NCI-H446 (cell line): ENCODE results near the gene AIFM3.
"Not testable (repeated sequence)": the region's sequence is repeated elsewhere in the genome, so short reads cannot be mapped to it uniquely, and the experiment has no call there.

ENCODE experiments used
- DNase-seq, 2 experiments: peaks; one replicate each; lab custom pipeline; 2025; lab: John Stamatoyannopoulos, UW

The AIFM3 gene

DNA sequence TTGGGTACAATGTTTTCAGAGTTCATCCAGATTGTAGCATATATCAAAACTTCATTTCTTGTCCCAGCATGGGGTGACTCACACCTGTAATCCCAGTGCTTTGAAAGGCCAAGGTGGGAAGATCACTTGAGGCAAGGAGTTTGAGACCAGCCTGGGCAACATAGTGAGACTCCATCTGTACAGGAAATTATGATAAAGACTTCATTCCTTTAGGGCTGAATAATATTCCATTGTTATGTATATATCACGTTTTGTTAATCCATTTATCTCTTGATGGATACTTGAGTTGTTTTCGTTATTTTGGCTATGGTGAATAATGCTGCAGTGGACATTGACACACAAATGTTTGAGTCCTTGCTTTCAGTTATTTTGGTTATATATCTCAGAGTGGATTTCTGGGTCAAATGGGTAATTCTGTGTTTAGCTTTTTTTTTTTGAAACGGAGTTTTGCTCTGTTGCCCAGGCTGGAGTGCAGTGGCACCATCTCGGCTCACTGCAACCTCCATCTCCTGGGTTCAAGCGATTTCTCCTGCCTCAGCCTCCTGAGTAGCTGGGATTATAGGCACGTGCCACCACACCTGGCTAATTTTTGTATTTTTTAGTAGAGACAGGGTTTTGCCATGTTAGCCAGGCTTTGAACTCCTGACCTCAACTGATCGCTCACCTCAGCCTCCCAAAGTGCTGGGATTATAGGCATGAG lies 24.7 kb upstream of the AIFM3 start:
- not testable (repeated sequence) for DNase-seq

DNA sequence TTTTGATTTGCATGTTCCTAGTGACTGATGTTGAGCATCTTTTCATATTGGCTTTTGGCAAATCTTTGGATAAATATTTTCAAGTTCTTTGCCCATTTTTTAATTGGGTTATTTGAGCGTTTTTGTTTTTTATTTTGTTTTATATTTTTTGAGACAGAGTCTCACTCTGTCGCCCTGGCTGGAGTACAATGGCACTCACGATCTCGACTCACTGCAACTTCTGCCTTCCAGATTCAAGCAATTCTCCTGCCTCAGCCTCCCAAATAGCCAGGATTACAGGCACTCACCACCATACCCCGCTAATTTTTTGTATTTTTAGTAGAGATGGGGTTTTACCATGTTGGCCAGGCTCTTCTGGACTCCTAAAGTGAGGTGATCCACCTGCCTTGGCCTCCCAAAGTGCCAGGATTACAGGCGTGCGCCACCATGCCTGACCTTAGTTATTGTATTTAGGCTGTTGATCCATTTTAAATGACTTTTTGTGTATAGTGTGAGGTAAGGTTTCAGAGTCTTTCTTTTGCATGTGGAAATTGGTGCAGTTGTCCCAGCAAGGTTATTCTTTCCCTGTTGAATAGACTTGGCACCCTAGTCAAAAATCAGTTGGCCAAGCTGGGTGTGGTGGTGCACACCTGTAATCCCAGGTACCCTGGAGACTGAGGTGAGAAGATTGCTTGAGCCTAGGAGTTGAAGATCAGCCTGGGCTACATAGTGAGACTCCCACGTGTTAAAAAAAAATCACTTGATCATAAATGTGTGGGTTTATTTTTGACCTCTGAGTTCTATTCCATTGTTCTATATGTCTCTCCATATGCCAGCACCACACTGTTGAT lies 23.7 kb upstream of the AIFM3 start:
- no peak for DNase-seq

DNA sequence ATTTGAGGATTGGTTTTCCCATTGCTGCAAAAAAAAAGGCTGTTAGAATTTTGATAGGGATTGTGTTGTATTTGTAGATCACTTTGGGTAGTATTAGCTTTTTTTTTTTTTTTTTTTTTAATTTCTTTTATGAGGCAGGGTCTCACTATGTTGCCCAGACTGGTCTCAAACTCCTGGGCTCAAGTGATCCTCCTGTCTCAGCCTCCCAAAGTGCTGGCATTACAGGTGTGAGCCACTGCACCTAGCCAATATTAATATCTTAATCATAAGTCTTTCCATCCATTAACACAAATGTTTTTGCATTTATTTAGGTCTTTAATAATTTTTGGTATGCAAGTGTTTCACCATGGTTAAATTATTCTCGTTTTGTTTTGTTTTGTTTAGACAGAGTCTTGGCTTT lies 23.0 kb upstream of the AIFM3 start:
- no peak for DNase-seq

DNA sequence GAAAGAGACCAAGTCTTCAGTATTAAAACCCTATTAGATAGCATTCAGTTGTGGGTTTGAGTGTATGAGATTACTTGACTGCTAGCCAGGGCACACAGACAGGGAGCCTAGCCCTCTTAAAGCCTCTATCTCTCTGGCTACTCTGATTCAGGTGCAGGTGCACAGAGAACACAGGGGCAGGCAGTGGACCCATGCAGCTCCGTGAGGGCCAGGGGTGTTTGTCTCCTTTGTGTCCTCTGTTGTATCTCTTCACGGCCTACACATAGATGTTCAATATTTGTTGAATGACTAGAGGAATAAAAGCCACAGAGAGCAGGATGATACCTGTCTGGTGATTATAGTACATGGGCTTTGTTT lies 21.5 kb upstream of the AIFM3 start:
- no peak for DNase-seq

DNA sequence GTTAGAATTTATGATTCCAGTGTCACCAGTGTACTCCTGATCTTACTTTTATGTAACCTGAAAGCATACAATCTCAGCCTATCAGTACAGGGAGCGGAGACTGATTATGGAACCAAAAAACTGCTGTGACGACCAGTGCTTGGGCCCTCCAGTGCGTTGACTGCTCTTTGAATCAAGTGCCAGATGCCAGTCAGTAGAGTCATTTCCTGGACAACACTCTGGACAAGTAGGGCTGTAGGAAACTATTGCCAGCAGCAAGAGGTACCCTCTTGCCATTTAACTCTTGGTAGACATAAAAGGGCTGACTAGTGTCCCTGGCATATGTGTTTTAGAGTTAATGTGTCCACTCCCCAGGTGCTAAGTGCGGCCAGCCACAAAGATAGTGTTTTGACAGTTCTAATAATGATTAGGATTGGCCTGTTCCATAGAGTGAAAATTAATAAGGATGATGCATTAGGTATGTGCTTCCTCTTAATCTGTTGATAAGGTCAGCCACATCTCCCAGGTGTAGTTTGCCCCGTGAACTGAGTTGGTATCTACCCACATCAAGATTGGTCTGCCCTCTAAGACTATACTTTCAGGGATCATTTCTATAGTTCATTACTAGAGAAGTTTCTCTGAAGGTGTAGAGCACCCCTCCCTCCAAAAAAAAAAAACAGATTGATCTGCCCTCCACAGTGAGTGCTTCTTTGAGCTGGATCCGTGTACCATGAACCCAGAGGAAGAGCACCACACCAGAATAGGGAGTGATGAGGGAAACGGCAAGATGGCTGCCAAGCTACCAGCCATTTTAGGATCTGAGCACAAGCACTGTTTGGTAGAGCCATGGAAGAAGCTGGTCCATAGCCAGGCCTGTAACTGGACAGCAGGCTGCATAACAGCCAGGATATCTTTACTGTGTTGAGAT lies 20.7 kb upstream of the AIFM3 start:
- DNase-seq = no peak

DNA sequence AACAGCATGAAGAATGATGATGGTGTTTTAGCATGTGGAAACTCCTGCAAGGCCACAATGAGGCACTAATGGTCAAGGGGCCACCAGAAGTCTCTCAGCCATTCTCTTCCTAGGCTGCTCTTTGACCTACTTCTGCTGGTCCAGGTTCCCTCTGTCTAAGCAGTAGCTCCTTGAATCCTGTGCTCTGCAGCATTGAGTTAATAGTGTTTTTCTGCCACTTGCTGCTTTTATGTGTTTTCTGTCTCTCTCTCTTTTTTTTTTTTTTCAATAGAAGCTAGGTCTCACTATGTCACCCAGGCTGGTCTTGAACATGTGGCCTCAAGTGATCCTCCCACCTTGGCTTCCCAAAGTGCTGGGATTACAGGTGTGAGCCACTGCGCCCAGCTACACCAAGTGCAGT lies 20.1 kb upstream of the AIFM3 start:
- no peak for DNase-seq

DNA sequence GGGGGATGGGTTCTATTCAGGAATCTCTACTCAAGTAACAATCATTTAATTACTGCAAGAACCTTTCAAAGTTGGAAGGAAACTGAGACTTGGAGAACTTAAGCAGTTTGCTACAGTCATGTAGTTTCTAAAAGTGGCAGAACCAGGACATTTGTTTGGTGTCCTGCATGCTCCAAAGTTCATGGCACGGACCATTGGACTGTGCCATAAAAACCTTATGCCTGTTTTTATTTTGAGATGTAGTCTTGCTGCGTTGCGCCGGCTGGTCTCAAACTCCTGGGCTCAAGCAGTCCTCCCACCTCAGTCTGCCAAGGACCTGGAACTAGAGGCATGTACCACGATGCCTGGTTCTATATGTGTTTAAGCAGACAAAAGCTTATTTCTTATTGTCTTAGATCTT lies 18.6 kb upstream of the AIFM3 start:
- no peak for DNase-seq

DNA sequence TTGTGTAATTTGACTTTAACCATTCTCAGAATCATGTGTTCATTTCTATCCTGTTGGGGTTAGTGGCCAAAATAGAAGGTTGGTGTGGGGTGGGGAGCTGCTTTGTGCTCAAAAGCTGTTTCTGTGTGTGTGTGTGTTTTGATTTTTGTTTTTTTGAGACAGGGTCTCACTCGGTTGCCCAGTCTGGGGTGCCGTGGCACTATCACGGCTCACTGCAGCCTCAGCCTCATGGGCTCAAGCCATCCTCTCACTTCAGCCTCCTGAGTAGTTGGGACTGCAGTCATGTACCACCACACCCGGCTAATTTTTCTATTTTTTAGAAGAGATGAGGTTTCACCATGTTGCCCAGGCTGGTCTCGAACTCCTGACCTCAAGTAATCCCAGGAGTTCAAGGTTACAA lies 18.1 kb upstream of the AIFM3 start:
- no peak for DNase-seq

DNA sequence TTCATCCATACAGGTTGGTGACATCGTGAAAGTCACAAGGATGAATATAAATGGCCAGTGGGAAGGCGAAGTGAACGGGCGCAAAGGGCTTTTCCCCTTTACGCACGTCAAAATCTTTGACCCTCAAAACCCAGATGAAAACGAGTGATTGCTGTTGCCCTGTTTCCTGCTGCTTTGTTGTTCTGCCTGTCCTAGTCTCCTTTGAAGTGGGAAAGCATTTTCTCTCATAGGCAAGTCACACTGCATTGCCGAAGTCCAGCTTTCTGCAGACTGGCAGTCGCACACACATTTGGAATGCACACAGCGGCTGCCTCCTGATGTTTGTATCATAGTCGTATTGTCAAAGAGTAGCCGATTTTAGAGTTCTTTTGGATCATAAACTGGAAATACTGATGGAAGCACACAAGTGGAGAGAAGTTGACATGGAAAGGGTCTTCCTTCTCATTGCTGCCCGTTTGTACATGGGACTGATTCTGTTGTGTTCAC lies 17.3 kb upstream of the AIFM3 start:
- DNase-seq = no peak

DNA sequence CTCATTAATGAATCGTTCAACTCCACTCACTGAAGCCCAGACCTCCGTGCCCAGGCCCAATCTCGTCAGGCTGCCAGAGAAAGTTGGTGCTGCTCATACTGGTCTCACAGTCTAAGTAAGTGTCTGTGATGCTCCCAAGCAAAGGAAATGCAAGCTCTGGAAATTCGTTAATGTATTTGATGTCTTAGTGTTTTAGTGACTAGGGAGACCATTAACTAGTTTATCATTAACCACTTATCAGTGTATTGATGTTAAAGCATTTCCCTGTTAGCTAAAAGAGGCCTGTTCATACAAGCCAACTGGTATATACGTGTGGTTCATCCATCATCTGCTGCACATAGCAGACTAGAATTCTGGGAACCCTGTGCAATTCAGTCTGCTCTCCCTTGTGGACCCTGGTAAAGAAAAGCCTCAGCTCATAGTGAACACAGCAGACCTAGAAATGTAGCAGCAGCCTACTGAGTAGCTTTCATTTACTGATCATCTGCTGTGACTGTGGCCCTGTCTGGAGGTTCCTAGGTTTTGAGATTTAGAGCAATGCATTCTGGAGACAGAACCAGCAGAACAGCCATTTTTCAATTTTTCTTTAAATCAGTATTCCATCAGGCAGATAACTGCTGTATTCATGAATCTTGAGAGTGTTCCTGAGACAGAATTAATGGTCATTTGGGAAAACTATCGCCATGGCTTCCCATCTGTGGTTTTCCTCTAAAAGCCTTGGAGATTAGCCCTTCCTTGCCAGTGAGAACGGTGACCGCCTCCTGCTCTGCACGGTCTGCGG lies 15.7 kb upstream of the AIFM3 start:
- DNase-seq = no peak

DNA sequence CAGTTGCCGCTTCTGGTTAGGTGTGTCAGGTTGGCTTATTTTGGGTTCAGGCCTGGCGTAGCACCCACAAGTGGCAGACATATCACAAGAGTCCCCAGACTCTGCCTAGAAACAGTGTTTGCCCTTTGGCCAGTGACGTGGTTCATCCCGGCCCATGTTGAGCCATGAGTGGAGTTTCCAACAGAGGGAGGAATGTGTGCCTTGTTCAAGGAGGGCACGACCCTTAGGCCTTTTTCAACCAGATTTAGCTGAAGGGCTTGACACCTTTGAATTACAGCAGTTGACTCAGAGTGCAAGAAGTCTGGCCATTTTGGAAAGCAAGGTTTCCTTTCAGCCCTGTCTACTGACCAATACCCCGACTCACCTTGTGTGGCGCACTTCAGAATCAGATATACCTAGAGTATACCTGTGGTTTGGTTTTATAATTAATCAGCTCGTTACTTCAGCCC lies 15.1 kb upstream of the AIFM3 start:
- no peak for DNase-seq

DNA sequence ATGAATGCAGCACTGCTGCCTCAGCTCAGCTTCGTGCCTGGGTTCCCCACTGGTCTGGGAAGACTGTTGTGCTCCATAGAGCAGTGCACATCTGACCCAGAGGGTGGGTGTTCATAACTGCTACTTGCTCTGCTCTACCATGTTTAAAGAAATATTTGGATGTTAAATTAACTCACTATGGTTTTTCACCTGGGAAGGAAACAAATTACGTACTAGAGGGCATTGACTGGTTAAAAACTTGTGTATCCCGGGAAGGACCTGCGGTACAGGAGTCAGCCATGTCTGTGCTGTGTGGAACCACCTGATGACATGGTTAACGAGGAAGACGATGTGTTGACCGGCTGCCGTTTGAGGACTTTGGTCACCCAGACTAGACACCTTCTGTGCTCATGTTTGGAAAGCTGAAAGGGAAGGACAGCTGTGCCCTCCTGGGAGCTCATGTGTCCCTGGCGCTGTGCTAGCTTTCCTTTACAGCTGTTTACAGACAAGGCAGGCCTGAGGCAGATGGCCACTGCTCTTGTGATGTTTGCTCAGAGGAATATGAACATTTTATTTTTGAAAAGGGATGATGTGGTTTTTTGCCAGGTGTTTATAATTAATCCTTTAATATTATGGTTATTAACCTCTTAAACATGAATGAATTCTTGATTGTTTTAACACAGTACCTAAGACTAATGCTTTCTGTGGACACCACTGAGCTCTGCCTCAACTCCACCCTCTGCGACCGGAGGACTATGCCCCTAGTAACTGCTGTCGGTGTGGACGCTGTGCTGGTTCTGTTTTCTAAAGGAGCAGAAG lies 14.3 kb upstream of the AIFM3 start:
- no peak for DNase-seq

DNA sequence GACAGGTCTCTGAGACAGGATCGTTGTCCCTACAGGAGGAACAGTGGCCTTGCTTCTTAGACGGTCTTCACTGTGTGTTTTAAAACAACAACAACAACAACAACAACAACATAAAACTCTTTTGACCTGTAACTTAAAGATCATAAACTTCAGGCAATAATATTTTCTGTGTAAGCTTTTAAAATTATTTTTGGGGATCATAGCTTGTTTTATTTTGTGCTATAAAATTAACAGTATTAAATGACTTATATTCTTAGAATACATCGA lies 13.8 kb upstream of the AIFM3 start:
- no peak for DNase-seq

DNA sequence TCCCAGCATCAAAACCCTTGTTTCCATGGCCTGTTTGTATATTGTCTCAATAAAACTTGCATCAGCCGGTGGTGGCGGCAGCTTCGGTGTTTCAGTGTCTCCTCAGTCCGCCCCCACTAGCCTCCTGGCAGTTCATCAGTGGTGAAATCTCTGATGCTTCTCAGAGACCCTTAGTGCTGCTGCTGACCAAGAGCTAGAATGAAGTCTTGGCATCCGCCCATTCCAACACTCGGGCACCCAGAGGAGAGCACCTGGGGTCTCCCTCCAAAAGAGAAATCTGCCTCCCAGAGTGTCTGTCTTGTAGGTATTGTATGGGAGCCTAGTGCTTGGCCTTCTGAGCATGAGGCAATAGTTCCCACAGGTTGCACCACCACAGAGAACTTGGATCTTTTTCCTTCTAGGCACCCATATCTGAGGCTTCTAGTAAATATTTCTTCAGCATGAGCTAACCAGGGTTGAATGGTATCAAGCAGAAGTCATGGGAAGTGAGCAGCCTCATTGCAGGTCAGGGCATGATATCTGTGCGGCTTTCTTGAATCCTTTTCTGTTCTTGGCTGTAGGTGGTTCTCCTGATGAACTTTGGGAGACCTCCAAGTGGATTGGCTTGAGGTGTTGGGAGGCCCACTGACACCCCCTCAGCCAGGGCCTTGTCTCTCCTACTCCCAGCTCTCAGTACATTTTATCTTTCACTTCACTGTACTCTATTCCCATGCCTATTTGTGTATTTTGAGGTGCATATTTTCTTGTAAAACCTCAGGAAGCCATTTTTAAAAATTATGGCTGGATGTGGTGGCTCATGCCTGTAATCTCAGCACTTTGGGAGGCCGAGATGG lies 13.2 kb upstream of the AIFM3 start:
- no peak for DNase-seq

DNA sequence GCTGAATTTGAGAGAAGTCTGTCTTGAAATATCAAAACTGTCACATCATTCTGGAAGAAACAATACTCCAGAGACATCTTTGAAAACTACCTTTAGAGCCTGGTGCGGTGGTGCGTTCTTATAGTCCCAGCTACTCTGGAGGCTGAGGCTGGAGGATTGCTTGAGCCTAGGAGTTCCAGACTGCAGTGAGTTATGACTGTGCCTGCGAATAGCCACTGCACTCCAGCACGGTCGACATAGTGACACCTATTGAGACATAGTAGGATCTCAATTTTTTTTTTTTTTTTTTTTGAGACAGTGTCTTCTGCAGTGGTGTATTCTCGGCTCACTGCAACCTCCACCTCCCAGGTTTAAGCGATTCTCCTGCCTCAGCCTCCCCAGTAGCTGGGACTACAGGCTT lies 11.5 kb upstream of the AIFM3 start:
- no peak for DNase-seq

DNA sequence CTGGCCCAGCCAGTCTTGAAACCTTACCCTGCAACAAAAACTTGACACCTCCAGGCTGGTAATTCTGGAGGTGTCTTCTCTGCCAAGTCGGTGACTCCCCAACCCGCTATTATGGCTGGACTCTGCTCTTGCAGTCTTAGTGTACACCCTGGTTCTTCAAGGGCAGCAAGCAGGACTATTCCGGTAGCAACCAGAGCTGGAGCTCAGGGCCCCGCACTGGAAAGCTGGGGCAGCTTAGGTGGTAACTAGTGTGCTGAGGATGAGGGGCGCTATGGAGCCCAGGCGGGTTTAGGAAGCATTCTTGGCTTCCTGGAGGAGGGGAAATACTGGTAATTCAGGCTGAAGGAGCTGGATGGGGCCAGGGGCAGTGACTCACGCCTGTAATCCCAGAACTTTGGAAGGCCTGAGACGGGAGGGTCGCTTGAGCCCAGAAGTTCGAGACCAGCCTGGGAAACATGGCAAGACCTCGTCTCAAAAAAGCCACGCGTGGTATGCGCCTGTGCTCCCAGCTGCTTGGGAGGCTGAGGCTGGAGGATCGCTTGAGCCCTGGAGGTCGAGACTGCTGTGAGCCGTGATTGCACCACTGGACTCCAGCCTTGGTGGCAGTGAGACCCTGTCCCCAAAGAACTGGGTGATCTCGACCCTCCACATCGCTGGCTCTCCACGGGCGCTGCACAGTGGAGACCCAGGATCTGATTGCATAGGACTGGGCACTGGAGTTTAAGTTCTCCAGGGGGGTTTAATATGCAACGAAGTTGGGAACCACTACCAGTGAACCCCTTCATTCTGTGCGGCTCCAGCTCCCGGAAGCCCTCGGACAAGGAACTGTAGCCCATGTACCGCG lies 10.6 kb upstream of the AIFM3 start:
- no peak for DNase-seq

DNA sequence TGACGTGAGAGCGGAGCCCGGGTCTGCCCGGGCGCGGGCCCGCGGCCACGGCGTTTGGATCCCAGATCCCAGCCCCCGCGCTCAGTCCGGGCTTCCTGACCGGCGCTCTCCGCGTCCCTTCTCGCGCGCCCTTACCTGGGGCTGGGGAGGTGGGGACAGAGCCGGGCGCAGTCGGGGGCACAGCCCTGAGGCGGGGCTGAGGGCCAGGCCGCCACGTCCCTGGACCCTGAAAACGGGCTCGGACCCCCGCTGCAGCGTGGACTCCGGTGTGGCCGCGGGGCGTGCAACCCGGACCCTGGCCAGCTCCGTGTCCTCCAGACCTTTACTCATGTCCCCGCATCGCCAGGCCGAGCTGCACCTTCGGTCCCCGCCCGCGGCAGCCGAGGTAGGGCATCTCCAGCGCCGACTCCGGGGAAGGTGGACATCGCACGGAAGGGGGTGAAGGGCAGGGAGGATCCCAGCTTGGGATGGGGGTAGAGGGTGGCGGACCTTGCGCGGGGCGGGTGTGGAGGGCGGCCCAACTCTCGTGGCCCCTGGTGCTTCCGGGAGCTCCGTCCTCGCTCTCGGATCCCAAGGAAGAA lies 9.9 kb upstream of the AIFM3 start:
- no peak for DNase-seq

DNA sequence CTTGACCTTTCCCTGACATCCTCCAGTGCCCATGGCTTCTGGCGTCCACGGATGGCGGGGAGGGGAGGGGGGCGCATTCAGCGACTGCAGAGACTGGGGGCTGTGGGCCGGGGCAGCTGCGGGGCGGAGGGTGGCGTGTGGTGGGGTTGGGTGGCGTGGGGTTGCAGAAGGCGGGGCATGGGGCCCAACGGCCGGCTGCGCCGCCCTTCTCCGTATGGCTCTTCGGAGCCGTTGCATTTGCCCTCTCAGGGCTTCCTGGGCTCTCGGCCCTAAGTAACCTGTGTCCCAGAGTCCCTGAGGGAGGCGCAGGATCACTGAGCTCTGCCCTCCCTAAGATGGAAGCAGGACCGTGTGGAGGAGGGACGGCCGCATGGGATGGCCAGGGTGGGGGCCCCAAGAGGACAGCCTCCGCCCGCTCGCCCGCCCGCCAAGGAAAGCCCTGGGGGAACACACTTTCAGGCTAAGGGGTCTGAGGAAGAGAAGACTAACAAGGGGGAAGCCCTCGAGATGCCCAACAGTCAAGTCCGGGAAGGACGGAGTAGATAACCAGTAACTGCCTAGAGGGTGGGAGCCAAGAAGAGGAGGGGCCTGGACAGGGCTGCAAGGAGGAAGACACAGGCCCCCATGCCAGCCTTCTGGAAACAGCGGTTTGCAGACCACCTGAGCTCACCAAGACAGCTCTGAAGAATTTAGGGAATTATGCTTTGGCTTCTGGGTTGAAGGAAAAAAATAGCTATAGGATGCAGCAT lies 9.2 kb upstream of the AIFM3 start:
- no peak for DNase-seq
